NCI-H2227 treated with DMSO at 0.1 percent for 48 hours (cell line): ENCODE measurements around the gene ZNF546.

Experiments used
- DNase-seq: peaks from one replicate; lab custom pipeline; 2025; lab: John Stamatoyannopoulos, UW

The ZNF546 gene

GRCh38 chr19:40055832-40056504 lies 59.1 kb downstream of the ZNF546 start, which contains the start of gene ZNF780B:
TSS of gene ZNF780B (minus strand) at chr19:40056231. CDS start at chr19:40050332, 5,899 bp downstream.
- peak; percentile 96 for DNase-seq

- DNase-seq, result no peak
These were observed 59.6 kb downstream of the ZNF546 start for GRCh38 chr19:40056505-40056904.

- no peak for DNase-seq
These were observed 60.3 kb downstream of the ZNF546 start for GRCh38 chr19:40057166-40057565.

GRCh38 chr19:40059624-40060023 lies 62.8 kb downstream of the ZNF546 start:
- DNase-seq, result no peak

GRCh38 chr19:40070058-40070457 lies 73.2 kb downstream of the ZNF546 start:
- no peak for DNase-seq
